NB4 (cell line): ENCODE measurements around the gene SMOC2.

Source experiments
- CTCF ChIP-seq: IDR thresholded peaks from one replicate; pipeline ENCODE4 v1.5.1; 2012; ENCODE audit warnings: low read depth, low read length
- POLR2A ChIP-seq: IDR thresholded peaks from 2 replicates; pipeline ENCODE4 v1.6.1; 2011; ENCODE audit warnings: mild to moderate bottlenecking; ENCODE audit not compliant: insufficient read length; ENCODE audit errors: extremely low read depth

GRCh38 chr6:168632694-168633093, 191.7 kb downstream of the SMOC2 start:
- TF ChIP-seq CTCF (no peak), POLR2A (no peak)
